ENCODE data around the gene INS.

INS gene

GRCh38 chr11:2166091-2166851 lies 5.3 kb upstream of the INS start:
- DNase-seq (ENCODE audit: low read depth in 1 of 2, low spot score in 1 of 2) = no peak
- Histone ChIP-seq H3K27me3 (ENCODE audit: insufficient read depth, poor library complexity, severe bottlenecking) (peaks cover 31% of the 10 kb centered on the region), H3K27ac (replicated peaks) (no peak overlapping the region), H3K4me3 (replicated peaks; ENCODE audit: insufficient read depth, low read length) (no peak overlapping the region)
- TF ChIP-seq REST (IDR thresholded peaks at IDR 0.05; ENCODE audit: insufficient replicate concordance, low read depth) = no peak
- TF ChIP-seq GABPA (IDR thresholded peaks at IDR 0.05; ENCODE audit: low read depth) = no peak
- no peak for TF ChIP-seq SPI1 (IDR thresholded peaks at IDR 0.05; ENCODE audit: borderline replicate concordance, low read depth)
- TF ChIP-seq, protein P1, sequence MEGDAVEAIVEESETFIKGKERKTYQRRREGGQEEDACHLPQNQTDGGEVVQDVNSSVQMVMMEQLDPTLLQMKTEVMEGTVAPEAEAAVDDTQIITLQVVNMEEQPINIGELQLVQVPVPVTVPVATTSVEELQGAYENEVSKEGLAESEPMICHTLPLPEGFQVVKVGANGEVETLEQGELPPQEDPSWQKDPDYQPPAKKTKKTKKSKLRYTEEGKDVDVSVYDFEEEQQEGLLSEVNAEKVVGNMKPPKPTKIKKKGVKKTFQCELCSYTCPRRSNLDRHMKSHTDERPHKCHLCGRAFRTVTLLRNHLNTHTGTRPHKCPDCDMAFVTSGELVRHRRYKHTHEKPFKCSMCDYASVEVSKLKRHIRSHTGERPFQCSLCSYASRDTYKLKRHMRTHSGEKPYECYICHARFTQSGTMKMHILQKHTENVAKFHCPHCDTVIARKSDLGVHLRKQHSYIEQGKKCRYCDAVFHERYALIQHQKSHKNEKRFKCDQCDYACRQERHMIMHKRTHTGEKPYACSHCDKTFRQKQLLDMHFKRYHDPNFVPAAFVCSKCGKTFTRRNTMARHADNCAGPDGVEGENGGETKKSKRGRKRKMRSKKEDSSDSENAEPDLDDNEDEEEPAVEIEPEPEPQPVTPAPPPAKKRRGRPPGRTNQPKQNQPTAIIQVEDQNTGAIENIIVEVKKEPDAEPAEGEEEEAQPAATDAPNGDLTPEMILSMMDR (IDR thresholded peaks at IDR 0.05; ENCODE audit: insufficient read depth, low read length) = no peak
- TF ChIP-seq POLR2AphosphoS5 (IDR thresholded peaks at IDR 0.05; ENCODE audit: low read depth) = no peak

DNA sequence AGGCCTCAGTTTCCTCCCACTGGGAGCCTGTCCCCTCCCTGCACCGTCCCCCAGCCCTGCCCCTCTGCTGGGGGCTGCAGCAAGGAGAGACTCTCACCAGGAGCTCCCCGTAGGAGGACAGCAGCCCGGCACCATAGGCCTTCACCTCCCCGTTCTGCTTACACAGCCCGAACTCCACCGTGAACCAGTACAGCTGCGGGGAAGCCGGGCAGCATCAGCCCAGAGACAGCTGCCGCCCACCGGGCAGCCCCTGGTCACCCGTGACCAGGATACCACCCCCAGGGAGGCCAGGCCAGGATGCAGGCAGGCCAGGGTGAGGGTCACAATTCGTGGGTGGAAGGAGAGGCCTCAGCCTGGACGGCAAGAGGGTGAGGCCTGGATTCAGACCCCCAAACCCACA lies 4.6 kb upstream of the INS start:
- H3K4me3 ChIP-seq (replicated peaks; ENCODE audit: insufficient read depth, low read length) = no peak overlapping the region
- no peak for DNase-seq (ENCODE audit: low read depth in 1 of 2, low spot score in 1 of 2)
- TF ChIP-seq, protein P1 (IDR thresholded peaks at IDR 0.05; ENCODE audit: insufficient read depth, low read length) = no peak
- no peak for TF ChIP-seq REST (IDR thresholded peaks at IDR 0.05; ENCODE audit: insufficient replicate concordance, low read depth)
- TF ChIP-seq SPI1 (IDR thresholded peaks at IDR 0.05; ENCODE audit: borderline replicate concordance, low read depth) = no peak
- no peak for TF ChIP-seq POLR2AphosphoS5 (IDR thresholded peaks at IDR 0.05; ENCODE audit: low read depth)
- no peak for TF ChIP-seq GABPA (IDR thresholded peaks at IDR 0.05; ENCODE audit: low read depth)
- H3K27ac ChIP-seq (replicated peaks) = no peak overlapping the region
- peaks cover 31% of the 10 kb centered on the region for H3K27me3 ChIP-seq (ENCODE audit: insufficient read depth, poor library complexity, severe bottlenecking)

DNA sequence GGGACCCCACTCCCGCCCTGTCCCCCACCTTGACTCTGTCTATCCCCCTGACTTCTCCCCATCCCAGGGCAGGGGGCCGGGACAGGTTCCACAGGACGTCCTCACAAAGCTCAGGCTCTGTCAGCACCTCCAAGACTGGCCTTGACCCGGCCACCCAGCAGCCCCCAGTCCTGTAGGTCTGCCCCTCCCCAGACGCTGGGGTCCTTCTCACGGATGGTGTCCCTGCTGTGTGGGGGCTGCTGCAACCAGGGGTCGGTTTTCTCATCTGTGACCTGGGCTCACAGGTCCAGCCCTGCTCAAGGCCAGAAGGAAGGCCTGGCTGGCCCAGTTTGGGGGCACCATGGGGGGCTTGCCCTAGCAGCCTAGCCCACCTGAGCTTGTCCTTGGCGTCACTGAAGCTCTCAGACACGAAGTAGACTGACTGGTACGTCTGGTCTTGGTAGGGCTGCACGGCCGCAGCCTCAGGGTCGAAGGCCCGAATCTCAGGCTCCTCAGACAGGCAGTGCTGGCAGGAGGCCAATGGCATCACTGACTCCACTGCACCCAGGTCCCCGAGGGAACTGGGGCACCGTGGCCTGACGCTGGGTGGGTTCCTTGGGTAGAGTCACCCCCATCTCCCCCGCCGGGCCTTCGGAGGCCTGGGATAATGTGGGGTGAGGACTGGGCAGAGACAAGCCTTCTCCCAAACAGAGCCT lies 4.0 kb upstream of the INS start:
- peaks cover 29% of the 10 kb centered on the region for H3K27me3 ChIP-seq (ENCODE audit: insufficient read depth, poor library complexity, severe bottlenecking)
- no peak overlapping the region for H3K4me3 ChIP-seq (replicated peaks; ENCODE audit: insufficient read depth, low read length)
- DNase-seq (ENCODE audit: low read depth in 1 of 2, low spot score in 1 of 2) = no peak
- TF ChIP-seq SPI1 (IDR thresholded peaks at IDR 0.05; ENCODE audit: borderline replicate concordance, low read depth) = no peak
- no peak overlapping the region for H3K27ac ChIP-seq (replicated peaks)

DNA sequence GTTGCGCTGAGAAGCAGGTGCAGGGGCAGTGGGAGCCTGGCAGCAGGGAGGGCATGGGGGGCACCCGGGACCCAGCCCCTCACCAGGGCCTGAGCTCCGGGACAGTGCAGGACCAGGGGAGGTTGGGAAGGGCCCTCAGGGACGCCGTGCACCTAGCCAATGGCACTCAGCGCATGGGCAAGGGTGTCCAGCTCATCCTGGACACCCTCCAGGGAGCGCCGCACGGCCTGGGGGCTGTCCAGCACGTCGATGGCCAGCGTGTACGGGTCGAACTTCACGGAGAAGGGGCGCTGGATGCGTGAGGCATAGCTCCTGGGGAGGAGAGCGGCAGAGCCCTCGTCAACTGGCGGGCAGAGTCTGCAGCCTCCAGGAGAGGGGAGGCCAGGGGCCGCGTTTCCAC lies 3.1 kb upstream of the INS start:
- no peak for DNase-seq (ENCODE audit: low read depth in 1 of 2, low spot score in 1 of 2)
- H3K4me3 ChIP-seq (replicated peaks; ENCODE audit: insufficient read depth, low read length) = no peak overlapping the region
- no peak overlapping the region for H3K27ac ChIP-seq (replicated peaks)
- no peak for TF ChIP-seq REST (IDR thresholded peaks at IDR 0.05; ENCODE audit: insufficient replicate concordance, low read depth)
- TF ChIP-seq SPI1 (IDR thresholded peaks at IDR 0.05; ENCODE audit: borderline replicate concordance, low read depth) = no peak
- no peak for TF ChIP-seq GABPA (IDR thresholded peaks at IDR 0.05; ENCODE audit: low read depth)
- no peak for TF ChIP-seq POLR2AphosphoS5 (IDR thresholded peaks at IDR 0.05; ENCODE audit: low read depth)
- TF ChIP-seq, protein P1 (IDR thresholded peaks at IDR 0.05; ENCODE audit: insufficient read depth, low read length) = no peak
- peaks cover 20% of the 10 kb centered on the region for H3K27me3 ChIP-seq (ENCODE audit: insufficient read depth, poor library complexity, severe bottlenecking)
